HG03520 (cell line): ENCODE results near the gene PRR23C.

Experiments
- ATAC-seq: cut with Tn5 transposase; IDR thresholded peaks from one replicate; pipeline ENCODE4 v1.9.1; 2021; ENCODE audit warnings: mild to moderate bottlenecking, moderate library complexity; ENCODE audit not compliant: unreplicated experiment

The PRR23C gene

GRCh38 chr3:139005356-139005993, 39.2 kb downstream of the PRR23C start:
- ATAC-seq = no peak

- ATAC-seq = no peak
Observed at GRCh38 chr3:138995706-138996105, 49.0 kb downstream of the PRR23C start.
